Osteoblast (primary cell): ENCODE measurements around the gene IRF8. TPM values are rescaled to one million over a fixed set of nuclear protein-coding genes. Genes with fewer than 3 reads are reported as not detected.

ENCODE experiments used
- DNase-seq: peaks from one replicate; pipeline ENCODE4 v3.0.0; 2011; ENCODE audit warnings: low spot score, mixed read lengths; ENCODE audit not compliant: insufficient read length; ENCODE audit errors: missing footprints
- H2AFZ ChIP-seq: 2 replicates; pipeline ENCODE4 v1.6.0; 2011; ENCODE audit warnings: mild to moderate bottlenecking, low read length
- H3K27ac ChIP-seq: 2 replicates; pipeline ENCODE4 v1.5.1; 2011; ENCODE audit warnings: mild to moderate bottlenecking, low read depth, low read length, moderate library complexity
- H3K27me3 ChIP-seq: 2 replicates; pipeline ENCODE4 v1.6.0; 2012; ENCODE audit warnings: mild to moderate bottlenecking, control low read depth, inconsistent platforms, low read length, moderate library complexity; ENCODE audit not compliant: insufficient read depth
- H3K36me3 ChIP-seq: 2 replicates; pipeline ENCODE4 v1.5.1; 2011; ENCODE audit warnings: mild to moderate bottlenecking, low read length, control low read depth, moderate library complexity; ENCODE audit not compliant: insufficient read depth
- H3K4me1 ChIP-seq: 2 replicates; pipeline ENCODE4 v1.5.1; 2011; ENCODE audit warnings: mild to moderate bottlenecking, low read length, control low read depth, moderate library complexity; ENCODE audit not compliant: insufficient read depth
- H3K4me2 ChIP-seq: 2 replicates; pipeline ENCODE4 v1.6.0; 2011; ENCODE audit warnings: mild to moderate bottlenecking, low read length; ENCODE audit not compliant: insufficient read depth
- H3K4me3 ChIP-seq: fragments of 200-600 bp; sonication (generic); 3 replicates; pipeline ENCODE4 v1.5.1; 2012; ENCODE audit warnings: mild to moderate bottlenecking, low read length, inconsistent platforms; ENCODE audit not compliant: insufficient read depth
- H3K79me2 ChIP-seq: 2 replicates; pipeline ENCODE4 v1.6.0; 2012; ENCODE audit warnings: mild to moderate bottlenecking, low read length, control low read depth, inconsistent platforms; ENCODE audit not compliant: insufficient read depth
- H3K9me3 ChIP-seq: 2 replicates; pipeline ENCODE4 v1.5.1; 2011; ENCODE audit warnings: low read depth, low read length, control low read depth
- H4K20me1 ChIP-seq: 2 replicates; pipeline ENCODE4 v1.6.0; 2012; ENCODE audit warnings: mild to moderate bottlenecking, low read length, control low read depth; ENCODE audit not compliant: insufficient read depth
- CTCF ChIP-seq: IDR thresholded peaks from 2 replicates; pipeline ENCODE4 v1.5.1; 2011; ENCODE audit warnings: mild to moderate bottlenecking, low read depth, low read length, moderate library complexity; ENCODE audit errors: extremely low read depth
- total RNA-seq: library from RNA; depleted of rRNA; stranded (reverse); fragments of >200 nt; gene quantifications from 2 replicates; pipeline ENCODE4 v1.2.3, GENCODE V29; 2012

The IRF8 gene
- total RNA-seq, 1 donor, result 0.36 TPM

GRCh38 chr16:85950136-85950918 lies 51.4 kb downstream of the IRF8 start:
- Histone ChIP-seq H3K27me3 (peaks cover 10% of the 10 kb centered on the region), H3K36me3 (no peaks in the 10 kb centered on the region), H3K27ac (no peak overlapping the region), H3K4me2 (no peak overlapping the region), H3K4me3 (no peak overlapping the region), H3K4me1 (no peaks in the 10 kb centered on the region), H3K9me3 (no peaks in the 10 kb centered on the region), H4K20me1 (no peaks in the 10 kb centered on the region), H2AFZ (no peak overlapping the region), H3K79me2 (no peaks in the 10 kb centered on the region)
- DNase-seq, result no peak
- TF ChIP-seq CTCF, result no peak

- TF ChIP-seq CTCF, result no peak
- H3K4me1 ChIP-seq, result no peaks in the 10 kb centered on the region
- no peak overlapping the region for H3K27ac ChIP-seq
- H3K36me3 ChIP-seq, result no peaks in the 10 kb centered on the region
- H3K4me3 ChIP-seq, result no peak overlapping the region
- H4K20me1 ChIP-seq, result no peaks in the 10 kb centered on the region
- H3K9me3 ChIP-seq, result no peaks in the 10 kb centered on the region
- DNase-seq, result no peak
- H3K79me2 ChIP-seq, result no peaks in the 10 kb centered on the region
- H3K4me2 ChIP-seq, result no peak overlapping the region
- no peak overlapping the region for H2AFZ ChIP-seq
- H3K27me3 ChIP-seq, result peaks cover 10% of the 10 kb centered on the region
Measured at GRCh38 chr16:85952197-85952596, 53.2 kb downstream of the IRF8 start.

GRCh38 chr16:85952811-85953210 lies 53.8 kb downstream of the IRF8 start:
- Histone ChIP-seq H3K36me3 (no peaks in the 10 kb centered on the region), H3K4me2 (no peak overlapping the region), H3K27ac (no peak overlapping the region), H3K4me1 (no peaks in the 10 kb centered on the region), H3K27me3 (peaks cover 10% of the 10 kb centered on the region), H3K4me3 (no peak overlapping the region), H3K79me2 (no peaks in the 10 kb centered on the region), H3K9me3 (no peaks in the 10 kb centered on the region), H2AFZ (no peak overlapping the region), H4K20me1 (no peaks in the 10 kb centered on the region)
- no peak for DNase-seq
- no peak for TF ChIP-seq CTCF

GRCh38 chr16:85954927-85955519 lies 56.1 kb downstream of the IRF8 start:
- Histone ChIP-seq H4K20me1 (no peaks in the 10 kb centered on the region), H3K9me3 (no peaks in the 10 kb centered on the region), H3K4me1 (no peaks in the 10 kb centered on the region), H3K36me3 (no peaks in the 10 kb centered on the region), H3K79me2 (no peaks in the 10 kb centered on the region), H3K27me3 (peaks cover 10% of the 10 kb centered on the region), H3K4me2 (no peak overlapping the region), H3K27ac (no peak overlapping the region), H3K4me3 (no peak overlapping the region), H2AFZ (no peak overlapping the region)
- TF ChIP-seq CTCF, result no peak
- DNase-seq, result no peak
